MCF 10A (cell line): Measurements from ENCODE around the gene MAP2K5. TPM values are rescaled to one million over a fixed set of nuclear protein-coding genes. Genes with fewer than 3 reads are reported as not detected.
A peak's percentile ranks its signal among the peaks of the same experiment; 100 is the strongest.

Experiments used
- BruUV-seq: library from RNA; stranded (reverse); fragments of 400-500 nt; replicated peaks from 2 replicates; lab custom pipeline; 2021; lab: Mats Ljungman, UMichigan
- CTCF ChIA-PET: fragments of 300-600 bp; sonication (Branson Sonifier 250); formaldehyde crosslinking; extraction: SDS; loops from one replicate; lab custom pipeline; 2021; ENCODE audit warnings: antibody characterized with exemption, inconsistent platforms; lab: Yijun Ruan, JAX
- POLR2A ChIA-PET: fragments of 300-600, 350-650 bp; sonication (Branson Sonifier 250); formaldehyde crosslinking; extraction: SDS; loops from one replicate; lab custom pipeline; 2020; ENCODE audit warnings: antibody characterized with exemption, inconsistent platforms; lab: Yijun Ruan, JAX
- DNase-seq: peaks from one replicate; pipeline ENCODE4 v3.0.0-alpha.2; 2018; ENCODE audit not compliant: unreplicated experiment
- H3K27ac Mint-ChIP-seq: one replicate; pipeline ENCODE4 v1.8.0; 2022; ENCODE audit warnings: mild to moderate bottlenecking, low read depth, mixed read lengths; ENCODE audit not compliant: unreplicated experiment
- H3K27me3 Mint-ChIP-seq: one replicate; pipeline ENCODE4 v1.8.0; 2022; ENCODE audit warnings: mixed read lengths; ENCODE audit not compliant: insufficient read depth, unreplicated experiment
- H3K36me3 Mint-ChIP-seq: one replicate; pipeline ENCODE4 v1.8.0; 2022; ENCODE audit warnings: mild to moderate bottlenecking, moderate library complexity, mixed read lengths; ENCODE audit not compliant: insufficient read depth, unreplicated experiment
- H3K4me1 Mint-ChIP-seq: one replicate; pipeline ENCODE4 v1.8.0; 2022; ENCODE audit warnings: mixed read lengths; ENCODE audit not compliant: insufficient read depth, unreplicated experiment
- H3K4me3 Mint-ChIP-seq: one replicate; pipeline ENCODE4 v1.8.0; 2022; ENCODE audit warnings: mild to moderate bottlenecking, moderate library complexity, mixed read lengths; ENCODE audit not compliant: unreplicated experiment
- H3K9me3 Mint-ChIP-seq: one replicate; pipeline ENCODE4 v1.8.0; 2022; ENCODE audit warnings: mixed read lengths; ENCODE audit not compliant: unreplicated experiment
- intact Hi-C: fragments of 100-400 bp; cut with micrococcal nuclease; formaldehyde crosslinking; loops from 2 replicates; pipeline ENCODE4 v1.14.1; 2022
- total RNA-seq: library from RNA; stranded (reverse); gene quantifications from 2 replicates; pipeline ENCODE4 v1.2.3, GENCODE V29; 2022
- TF ChIP-seq, protein P1 (sequence below): fragments of 200-600 bp; IDR thresholded peaks from one replicate; pipeline ENCODE4 v1.8.0; 2022; ENCODE audit warnings: antibody characterized with exemption, mild to moderate bottlenecking; ENCODE audit not compliant: unreplicated experiment

Gene MAP2K5
- total RNA-seq, 1 experiment from 2014 or later: 24.4 TPM

DNA sequence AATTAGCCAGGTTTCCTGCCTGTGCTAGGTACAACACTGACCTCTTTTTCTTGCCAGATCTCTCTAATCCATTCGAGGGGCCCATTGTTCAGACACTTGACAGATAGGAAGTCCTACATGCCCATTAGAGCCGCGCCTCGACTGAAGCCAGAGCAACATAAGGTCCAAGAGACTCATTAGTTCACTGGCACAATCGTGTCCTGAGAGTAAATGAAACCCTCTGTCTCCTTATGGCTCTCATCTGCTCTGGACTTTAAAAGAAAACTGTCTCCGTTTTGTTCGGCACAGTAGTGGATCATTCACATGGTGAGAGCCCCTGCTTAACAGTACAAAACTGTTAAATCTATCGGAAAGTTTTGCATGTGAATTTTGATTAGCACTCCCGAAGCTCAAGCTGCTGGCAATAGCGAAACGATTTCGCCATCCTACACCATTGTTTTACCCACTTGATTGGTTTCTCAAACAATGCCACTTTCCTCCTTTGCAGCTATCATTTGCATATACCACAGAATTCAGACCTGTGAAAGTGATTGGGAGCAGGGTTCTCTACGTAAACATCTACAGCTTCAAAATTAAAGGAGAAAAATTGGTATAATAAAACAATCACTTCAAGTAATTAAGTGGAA lies 40.6 kb upstream of the MAP2K5 start:
- H3K9me3 Mint-ChIP-seq: no peaks in the 10 kb centered on the region
- H3K4me3 Mint-ChIP-seq: peak overlapping the region; percentile 49
- CTCF ChIA-PET: interaction anchor here (0.6 to 3.5 kb wide), 7 partner anchors 12 to 334 kb away, joined by 3 to 13 read pairs (median 4); partner anchors contain the start of gene C15orf61
- DNase-seq: no peak
- TF ChIP-seq, protein P1, sequence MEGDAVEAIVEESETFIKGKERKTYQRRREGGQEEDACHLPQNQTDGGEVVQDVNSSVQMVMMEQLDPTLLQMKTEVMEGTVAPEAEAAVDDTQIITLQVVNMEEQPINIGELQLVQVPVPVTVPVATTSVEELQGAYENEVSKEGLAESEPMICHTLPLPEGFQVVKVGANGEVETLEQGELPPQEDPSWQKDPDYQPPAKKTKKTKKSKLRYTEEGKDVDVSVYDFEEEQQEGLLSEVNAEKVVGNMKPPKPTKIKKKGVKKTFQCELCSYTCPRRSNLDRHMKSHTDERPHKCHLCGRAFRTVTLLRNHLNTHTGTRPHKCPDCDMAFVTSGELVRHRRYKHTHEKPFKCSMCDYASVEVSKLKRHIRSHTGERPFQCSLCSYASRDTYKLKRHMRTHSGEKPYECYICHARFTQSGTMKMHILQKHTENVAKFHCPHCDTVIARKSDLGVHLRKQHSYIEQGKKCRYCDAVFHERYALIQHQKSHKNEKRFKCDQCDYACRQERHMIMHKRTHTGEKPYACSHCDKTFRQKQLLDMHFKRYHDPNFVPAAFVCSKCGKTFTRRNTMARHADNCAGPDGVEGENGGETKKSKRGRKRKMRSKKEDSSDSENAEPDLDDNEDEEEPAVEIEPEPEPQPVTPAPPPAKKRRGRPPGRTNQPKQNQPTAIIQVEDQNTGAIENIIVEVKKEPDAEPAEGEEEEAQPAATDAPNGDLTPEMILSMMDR: no peak
- no peaks in the 10 kb centered on the region for H3K36me3 Mint-ChIP-seq
- H3K27me3 Mint-ChIP-seq: no peaks in the 10 kb centered on the region
- POLR2A ChIA-PET: interaction anchor here (1.2 to 4.9 kb wide), 2 partner anchors 18 to 39 kb away, joined by 3 to 46 read pairs; partner anchors contain the start of gene C15orf61
- peaks cover 18% of the 10 kb centered on the region for H3K4me1 Mint-ChIP-seq
- intact Hi-C loops: loop anchor here (2.0 kb wide), 1 partner anchor 335 kb away; no protein-coding TSS in a partner anchor
- no TSS peak for BruUV-seq
- no peak overlapping the region for H3K27ac Mint-ChIP-seq

DNA sequence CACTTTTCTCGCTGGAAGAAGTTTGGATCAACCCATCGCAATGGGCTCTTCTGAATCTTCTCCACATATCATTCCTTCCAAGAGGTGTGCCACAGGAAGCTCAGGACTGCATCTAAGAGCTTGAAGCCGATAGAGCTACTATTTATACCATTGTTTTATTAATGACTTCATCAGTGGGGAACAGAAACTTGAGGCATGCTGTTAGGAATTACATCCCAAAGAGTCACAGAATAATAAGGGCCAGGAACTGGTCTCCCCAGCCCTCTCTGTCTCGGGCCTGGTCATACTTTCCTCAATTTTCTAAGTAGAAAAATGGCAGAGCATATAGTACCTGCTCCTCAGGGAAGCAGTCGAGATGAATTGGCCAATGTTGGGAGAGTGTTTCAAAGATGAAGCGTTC lies 38.4 kb upstream of the MAP2K5 start:
- POLR2A ChIA-PET: interaction anchor here (1.7 to 4.9 kb wide), 2 partner anchors 16 to 38 kb away, joined by 6 to 46 read pairs; partner anchors contain the start of genes C15orf61 and MAP2K5
- H3K36me3 Mint-ChIP-seq: no peaks in the 10 kb centered on the region
- DNase-seq: no peak
- H3K4me3 Mint-ChIP-seq: no peak overlapping the region
- CTCF ChIA-PET: interaction anchor here (0.9 to 3.5 kb wide), 3 partner anchors 47 to 332 kb away, joined by 3 to 13 read pairs (median 4); no protein-coding TSS in a partner anchor
- intact Hi-C loops: no loop called here
- H3K9me3 Mint-ChIP-seq: no peaks in the 10 kb centered on the region
- peaks cover 24% of the 10 kb centered on the region for H3K4me1 Mint-ChIP-seq
- no peak overlapping the region for H3K27ac Mint-ChIP-seq
- no peaks in the 10 kb centered on the region for H3K27me3 Mint-ChIP-seq
- no TSS peak for BruUV-seq
- TF ChIP-seq, protein P1: no peak

DNA sequence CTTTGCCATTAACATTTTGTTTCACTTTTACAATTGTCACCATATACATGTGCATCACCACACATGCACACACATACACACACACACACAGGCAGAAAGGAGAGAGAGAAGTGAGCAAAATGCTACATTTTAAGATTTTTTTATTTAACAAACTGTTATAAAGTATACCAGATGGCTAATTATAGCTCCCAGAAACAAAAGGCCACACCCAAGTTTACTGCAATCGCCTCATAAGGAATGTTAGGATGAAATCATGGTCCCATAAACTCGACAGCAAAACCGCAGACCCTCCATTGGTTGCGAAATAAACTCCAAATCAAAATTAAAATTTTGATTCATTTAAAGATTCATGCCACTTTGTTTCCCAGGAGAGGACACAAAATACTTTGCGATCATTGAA lies 37.7 kb upstream of the MAP2K5 start:
- Mint-ChIP-seq H3K9me3 (no peaks in the 10 kb centered on the region), H3K4me3 (no peak overlapping the region), H3K27me3 (no peaks in the 10 kb centered on the region), H3K27ac (peak overlapping the region; percentile 61), H3K36me3 (no peaks in the 10 kb centered on the region), H3K4me1 (peaks cover 24% of the 10 kb centered on the region)
- no TSS peak for BruUV-seq
- POLR2A ChIA-PET: interaction anchor here (1.7 to 4.9 kb wide), 2 partner anchors 15 to 37 kb away, joined by 6 to 46 read pairs; partner anchors contain the start of genes C15orf61 and MAP2K5
- CTCF ChIA-PET: interaction anchor here (1.1 kb wide), 1 partner anchor 72 kb away, joined by 4 read pairs; no protein-coding TSS in a partner anchor
- DNase-seq: peak; percentile 48
- intact Hi-C loops: no loop called here
- TF ChIP-seq, protein P1: no peak
